Endothelial cell of umbilical vein (primary cell): ENCODE measurements around the gene SLIT1. TPM values are rescaled to one million over a fixed set of nuclear protein-coding genes. Genes with fewer than 3 reads are reported as not detected.

Source experiments
- BruUV-seq: library from RNA; stranded (reverse); fragments of 400-500 nt; replicated peaks from 2 replicates; lab custom pipeline; 2021; lab: Mats Ljungman, UMichigan
- CTCF ChIA-PET: fragments of 300-600, 350-600 bp; sonication (Branson Sonifier 250); formaldehyde crosslinking; loops from one replicate; lab custom pipeline; 2021; ENCODE audit warnings: antibody characterized with exemption, inconsistent platforms; lab: Charles Lee
- POLR2A ChIA-PET: fragments of 300-600, 350-600 bp; sonication (Branson Sonifier 250); formaldehyde crosslinking; loops from one replicate; lab custom pipeline; 2021; ENCODE audit warnings: antibody characterized with exemption, inconsistent platforms; lab: Charles Lee
- DNase-seq: peaks from one replicate; pipeline ENCODE4 v3.0.0-alpha.2; 2011; ENCODE audit warnings: low read depth, low spot score
- FAIRE-seq: peaks from 2 replicates; lab custom pipeline; 2011; peaks lifted over from hg19 to GRCh38; lab: Jason Lieb, UNC
- H2AFZ ChIP-seq: 2 replicates; pipeline ENCODE4 v1.6.0; 2012; ENCODE audit warnings: low read depth, low read length, control low read depth, inconsistent platforms
- H3K27ac ChIP-seq: 2 replicates; pipeline ENCODE4 v1.5.1; 2011; ENCODE audit warnings: low read depth, mild to moderate bottlenecking, control low read depth, low read length, moderate library complexity; ENCODE audit not compliant: insufficient read depth
- H3K27me3 ChIP-seq, 2 experiments: 2 replicates each; pipeline versions ENCODE4 v1.6.0 to v1.6.1; 2011; ENCODE audit warnings: low read length in 2 of 2, mixed read lengths in 1 of 2; ENCODE audit not compliant: control insufficient read depth in 2 of 2, insufficient read depth in 2 of 2
- H3K36me3 ChIP-seq, 2 experiments: 2 replicates in 1 of 2; 3 replicates in 1 of 2; pipeline ENCODE4 v1.5.1; 2011; ENCODE audit warnings: low read length in 2 of 2, mild to moderate bottlenecking in 1 of 2, moderate library complexity in 1 of 2; ENCODE audit not compliant: control insufficient read depth in 2 of 2, insufficient read depth in 2 of 2; ENCODE audit errors: extremely low read depth in 1 of 2
- H3K4me1 ChIP-seq: 3 replicates; pipeline ENCODE4 v1.5.1; 2011; ENCODE audit warnings: mild to moderate bottlenecking, low read length; ENCODE audit not compliant: control insufficient read depth, insufficient read depth; ENCODE audit errors: extremely low read depth
- H3K4me2 ChIP-seq: 2 replicates; pipeline ENCODE4 v1.6.1; 2011; ENCODE audit warnings: low read length, control low read depth, mixed read lengths; ENCODE audit not compliant: insufficient read depth
- H3K4me3 ChIP-seq, 3 experiments: fragments of 200-600 bp in 1 of 3; sonication (generic), shearing (Covaris generic) in 1 of 3; replicated peaks in 1 of 3; 2 replicates each; pipeline ENCODE4 v1.5.1; 2011 to 2016; ENCODE audit warnings: control low read depth in 3 of 3, low read length in 3 of 3, mild to moderate bottlenecking in 2 of 3, inconsistent platforms in 1 of 3, low read depth in 1 of 3, moderate library complexity in 1 of 3; ENCODE audit not compliant: insufficient read depth in 1 of 3
- H3K79me2 ChIP-seq: 2 replicates; pipeline ENCODE4 v1.6.0; 2012; ENCODE audit warnings: low read length, inconsistent platforms; ENCODE audit not compliant: control insufficient read depth, insufficient read depth
- H3K9ac ChIP-seq: replicated peaks from 2 replicates; pipeline ENCODE3; 2011; ENCODE audit warnings: low read length, control low read depth; ENCODE audit not compliant: insufficient read depth; ENCODE audit errors: extremely low read depth
- H3K9me1 ChIP-seq: replicated peaks from 3 replicates; pipeline ENCODE4 v1.6.0; 2011; ENCODE audit warnings: mild to moderate bottlenecking, low read length; ENCODE audit not compliant: control insufficient read depth, insufficient read depth; ENCODE audit errors: extremely low read depth
- H3K9me3 ChIP-seq: replicated peaks from 2 replicates; pipeline ENCODE4 v1.5.1; 2012; ENCODE audit warnings: low read length, inconsistent platforms; ENCODE audit not compliant: control insufficient read depth, insufficient read depth
- H4K20me1 ChIP-seq: replicated peaks from 2 replicates; pipeline ENCODE3; 2011; ENCODE audit warnings: mild to moderate bottlenecking, low read length; ENCODE audit not compliant: control insufficient read depth, insufficient read depth; ENCODE audit errors: extremely low read depth
- CTCF ChIP-seq, 2 donors: IDR thresholded peaks; 1 replicate in 1 of 2; 2 replicates in 1 of 2; pipeline ENCODE4 v1.5.1; 2011; ENCODE audit warnings: low read length in 2 of 2, mild to moderate bottlenecking in 2 of 2, moderate library complexity in 2 of 2, control low read depth in 1 of 2, inconsistent platforms in 1 of 2, low read depth in 1 of 2; ENCODE audit not compliant: insufficient read depth in 1 of 2; ENCODE audit errors: extremely low read depth in 1 of 2
- EZH2 ChIP-seq: IDR thresholded peaks from 2 replicates; pipeline ENCODE4 v1.6.1; 2012; ENCODE audit warnings: borderline replicate concordance, low read depth, mild to moderate bottlenecking, moderate library complexity, low read length, inconsistent platforms; ENCODE audit not compliant: severe bottlenecking
- FOS ChIP-seq: IDR thresholded peaks from 2 replicates; pipeline ENCODE4 v1.6.1; 2011; ENCODE audit warnings: mild to moderate bottlenecking, low read length, moderate library complexity, borderline replicate concordance; ENCODE audit not compliant: insufficient read depth
- GATA2 ChIP-seq: IDR thresholded peaks from 2 replicates; pipeline ENCODE4 v1.7.0; 2011; ENCODE audit warnings: low read depth, mild to moderate bottlenecking, moderate library complexity, mixed read lengths, low read length; ENCODE audit not compliant: insufficient read length, insufficient read depth
- JUN ChIP-seq: IDR thresholded peaks from 2 replicates; pipeline ENCODE4 v1.6.1; 2011; ENCODE audit warnings: borderline replicate concordance, low read depth; ENCODE audit not compliant: insufficient read length, insufficient read depth
- MAX ChIP-seq: IDR thresholded peaks from 2 replicates; pipeline ENCODE4 v1.6.1; 2011; ENCODE audit not compliant: insufficient read depth, insufficient read length
- MYC ChIP-seq: IDR thresholded peaks from one replicate; pipeline ENCODE4 v1.6.1; 2011; ENCODE audit warnings: mild to moderate bottlenecking, low read depth, low read length
- POLR2A ChIP-seq: IDR thresholded peaks from 2 replicates; pipeline ENCODE4 v1.6.1; 2012; ENCODE audit warnings: low read depth, mild to moderate bottlenecking, control low read depth, low read length
- dilution Hi-C: fragments of 300-500 bp; cut with MboI; formaldehyde crosslinking; loops from one replicate; pipeline ENCODE4 v1.15.0; 2019; ENCODE audit warnings: low sequenced_read_pairs; ENCODE audit not compliant: extremely low pct_ligation_motif_present
- intact Hi-C: fragments of 100-400 bp; cut with micrococcal nuclease; formaldehyde crosslinking; loops from one replicate; pipeline ENCODE4 v1.10.0; 2022
- polyA plus RNA-seq, 4 experiments: library from polyadenylated mRNA; depleted of rRNA in 3 of 4; stranded (reverse) in 3 of 4; unstranded in 1 of 4; fragments of >200 nt; gene quantifications; 2 replicates each; pipeline versions ENCODE4 v1.2.1 to v1.2.3, GENCODE V29; 2011 to 2012; ENCODE audit warnings: missing spikeins in 1 of 4
- total RNA-seq: library from RNA; stranded (reverse); gene quantifications from 2 replicates; pipeline ENCODE4 v1.2.3, GENCODE V29; 2021

The SLIT1 gene
- total and polyA plus RNA-seq, 2 donors (not counting 3 experiments of a cell fraction or from before 2014, with no cell fraction given), result 0.04 to 0.20 TPM

GRCh38 chr10:97195706-97196222 lies 10.0 kb upstream of the SLIT1 start:
- Histone ChIP-seq H3K9ac (no peak overlapping the region), H3K9me3 (no peaks in the 10 kb centered on the region), H3K27me3 (peaks cover 15 to 20% of the 10 kb centered on the region in 2 experiments), H3K79me2 (no peaks in the 10 kb centered on the region), H3K4me1 (no peaks in the 10 kb centered on the region), H3K4me3 (peak overlapping the region in 1 of 3 experiments; percentile 39), H3K9me1 (no peaks in the 10 kb centered on the region), H3K27ac (no peak overlapping the region), H3K4me2 (peak overlapping the region; percentile 66), H2AFZ (peak overlapping the region; percentile 52), H3K36me3 (no peaks in the 10 kb centered on the region), H4K20me1 (no peaks in the 10 kb centered on the region)
- no peak for TF ChIP-seq JUN
- no peak for TF ChIP-seq FOS
- TF ChIP-seq MAX, result no peak
- TF ChIP-seq MYC, result no peak
- no peak for TF ChIP-seq POLR2A
- TF ChIP-seq GATA2, result no peak
- no peak for TF ChIP-seq EZH2
- no peak for TF ChIP-seq CTCF (IDR thresholded peaks at IDR 0.05; ENCODE audit: extremely low read depth in 1 of 2, insufficient read depth in 1 of 2, low read depth in 1 of 2, low read length in 2 of 2)
- intact Hi-C loops, result loop anchor here (5.0 kb wide), 1 partner anchor 123 kb away; no protein-coding TSS in a partner anchor
- CTCF ChIA-PET, result interaction anchor here (0.7 to 6.8 kb wide), 13 partner anchors 8 to 193 kb away, joined by 3 to 110 read pairs (median 6); no protein-coding TSS in a partner anchor
- dilution Hi-C loops, result no loop called here
- POLR2A ChIA-PET, result no interaction called here
- BruUV-seq, result no TSS peak
- no peak for DNase-seq
- FAIRE-seq, result no peak
